Ecto neural progenitor cell (in vitro differentiated cells): ENCODE data around the gene RANGRF.

Experiments used
- DNase-seq: peaks from one replicate; pipeline ENCODE4 v3.0.0-alpha.2; 2018; ENCODE audit warnings: low spot score

Gene RANGRF

GRCh38 chr17:8314797-8315763 lies 26.6 kb downstream of the RANGRF start:
- DNase-seq = peak; percentile 64

GRCh38 chr17:8315764-8316217 lies 27.3 kb downstream of the RANGRF start:
- DNase-seq = peak; percentile 69

DNA sequence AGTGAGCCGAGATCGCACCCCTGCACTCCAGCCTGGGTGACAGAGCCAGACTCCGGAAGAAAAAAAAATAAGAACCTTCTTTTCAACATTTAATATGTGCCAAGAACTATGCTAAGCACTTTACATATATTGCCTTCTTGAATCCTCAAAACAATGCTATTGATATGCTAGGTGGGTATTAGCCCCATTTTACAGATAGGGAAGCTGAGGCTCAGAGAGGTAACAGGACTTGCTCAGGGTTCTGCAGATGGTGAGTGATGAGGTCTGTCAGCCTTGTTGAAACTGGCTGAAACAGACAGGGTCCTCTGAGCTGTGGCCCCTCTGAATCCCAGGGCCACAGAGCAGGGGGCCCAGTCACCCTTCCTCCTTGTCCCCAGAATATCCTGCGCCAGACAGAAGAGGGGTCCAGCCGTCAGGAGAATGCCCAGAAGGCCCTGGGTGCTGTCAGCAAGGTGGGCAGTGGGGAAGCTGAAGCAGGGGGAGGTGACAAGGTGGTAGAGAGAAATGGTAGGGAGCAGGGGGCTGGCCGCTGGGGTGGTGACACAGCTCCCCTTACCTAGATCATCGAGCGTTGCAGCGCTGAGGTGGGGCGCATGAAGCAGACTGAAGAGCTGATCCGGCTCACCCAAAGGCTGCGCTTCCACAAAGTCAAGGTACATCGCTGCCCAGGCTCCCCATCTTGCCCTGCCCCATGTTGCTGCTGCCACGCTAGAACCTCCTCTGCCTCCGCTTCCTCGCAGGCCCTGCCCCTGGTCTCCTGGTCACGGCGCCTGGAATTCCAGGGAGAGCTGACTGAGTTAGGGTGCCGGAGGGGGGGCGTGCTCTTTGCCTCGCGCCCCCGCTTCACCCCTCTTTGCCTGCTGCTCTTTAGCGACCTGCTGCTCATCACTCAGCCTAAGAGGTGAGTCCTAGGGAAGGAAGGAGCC lies 29.8 kb downstream of the RANGRF start:
- no peak for DNase-seq

- DNase-seq = no peak
Measured at GRCh38 chr17:8320262-8320661, 31.8 kb downstream of the RANGRF start.

DNA sequence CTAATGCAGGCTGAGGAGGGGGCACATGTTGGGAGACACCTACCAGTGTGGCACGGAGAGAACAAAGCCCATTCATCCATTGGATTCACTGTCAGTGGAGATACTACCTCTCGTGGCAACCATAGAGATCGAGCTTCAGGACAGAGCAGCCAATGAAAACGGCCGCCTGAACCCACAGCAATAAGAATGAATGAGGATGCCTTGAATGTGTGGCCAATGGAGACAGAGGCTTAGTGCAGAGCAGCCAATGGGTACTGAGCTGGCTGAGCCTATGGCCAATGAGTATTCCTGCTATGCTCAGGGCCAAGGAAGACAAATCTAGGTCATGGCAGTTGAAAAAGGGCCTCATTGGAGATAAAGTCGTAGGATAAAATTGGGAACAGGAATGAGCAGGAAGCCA lies 32.5 kb downstream of the RANGRF start:
- no peak for DNase-seq

DNA sequence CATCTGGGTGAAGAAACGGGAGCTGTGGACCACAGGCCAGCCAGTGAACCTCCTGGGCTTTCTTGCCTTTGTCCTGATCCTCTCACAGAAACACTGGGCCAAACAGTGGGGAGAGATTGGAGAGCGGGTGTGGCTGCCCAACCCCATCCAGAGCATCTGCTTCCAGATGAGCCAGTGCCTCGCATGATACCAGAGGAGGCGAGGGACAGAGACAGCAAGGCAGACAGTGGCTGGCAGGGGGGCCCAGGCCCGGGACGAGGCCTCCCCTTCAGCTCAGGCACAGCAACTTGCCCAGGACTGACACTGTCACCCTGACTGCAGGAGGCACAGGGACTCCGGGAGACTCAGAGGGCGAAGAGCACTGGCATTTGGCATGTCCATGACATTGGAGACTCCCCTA lies 33.6 kb downstream of the RANGRF start:
- DNase-seq = no peak

DNA sequence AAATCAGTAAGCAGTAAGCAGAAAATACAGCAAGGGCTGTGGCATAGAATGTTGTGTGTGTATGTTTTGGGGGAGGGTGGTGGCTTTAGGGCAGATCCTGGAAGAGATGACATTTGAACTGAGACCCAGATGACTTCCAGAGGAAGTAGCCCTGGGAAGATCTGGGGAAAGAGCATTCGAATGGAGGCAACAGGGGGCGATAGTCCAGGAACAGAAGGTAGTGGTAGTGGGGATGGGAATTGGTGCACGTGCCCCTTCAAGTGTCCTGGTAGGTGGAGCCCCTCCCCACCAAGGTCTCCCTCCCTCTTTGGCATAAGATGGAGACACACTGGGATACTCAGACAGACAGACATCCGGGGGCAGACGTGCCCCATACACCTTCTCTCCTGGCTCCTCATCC lies 35.7 kb downstream of the RANGRF start:
- no peak for DNase-seq

GRCh38 chr17:8324923-8325322 lies 36.5 kb downstream of the RANGRF start:
- DNase-seq = no peak

DNA sequence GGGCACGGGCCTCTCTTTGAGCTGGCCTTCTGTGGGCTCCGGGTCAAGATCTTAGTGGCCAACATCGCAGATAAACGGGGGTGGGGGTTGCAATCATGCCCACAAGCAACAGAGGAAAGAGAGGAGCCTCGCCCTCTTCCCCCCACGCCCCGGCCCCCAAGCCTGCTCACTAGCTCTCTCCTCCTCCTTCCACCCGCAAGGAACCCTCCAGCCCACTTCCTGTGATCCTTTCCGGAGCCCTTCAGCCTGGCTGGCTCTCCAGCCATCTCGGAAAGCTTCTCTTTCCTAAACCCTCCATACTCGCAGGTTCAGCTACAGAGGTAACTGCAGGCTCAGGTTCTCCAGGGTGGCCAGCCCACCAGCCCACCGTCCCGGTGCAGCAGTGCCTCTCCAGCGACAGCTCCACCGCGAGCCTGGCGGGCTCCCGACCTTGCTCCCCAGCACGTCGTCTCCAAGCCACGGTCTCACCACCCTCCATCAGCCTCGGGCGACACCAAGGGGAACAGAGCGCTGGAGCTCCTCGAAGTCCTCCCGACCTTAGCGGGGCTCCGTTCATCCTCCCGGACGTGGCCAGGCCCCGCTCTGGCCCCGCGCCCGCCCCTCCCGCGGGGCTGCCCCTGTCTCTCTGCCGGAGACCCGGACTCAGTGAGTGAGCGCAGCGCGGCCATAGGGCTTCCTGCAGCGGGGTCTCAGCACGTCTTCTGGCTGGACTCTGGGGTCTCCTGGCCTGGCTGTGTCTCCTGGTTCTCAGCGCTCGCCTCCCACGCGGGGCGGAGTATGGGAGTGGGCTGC lies 38.2 kb downstream of the RANGRF start:
- DNase-seq = peak; percentile 76

DNA sequence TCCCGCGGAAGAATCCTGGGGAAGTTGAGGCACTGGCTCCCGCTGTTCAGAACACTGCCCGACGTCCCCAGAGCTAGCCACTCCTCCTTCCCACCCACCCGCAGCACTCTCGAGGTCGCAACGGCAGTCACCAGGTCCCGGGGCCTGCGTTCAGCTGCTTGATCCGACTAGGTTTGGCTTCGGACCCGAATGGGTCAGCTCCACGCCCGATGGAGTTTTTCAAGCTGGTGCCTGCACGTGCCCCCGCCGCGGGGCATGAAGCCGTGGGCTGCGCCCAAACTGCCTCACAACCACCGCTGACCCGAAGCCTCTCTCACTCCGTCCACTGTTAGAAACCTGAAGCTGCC lies 38.8 kb downstream of the RANGRF start:
- DNase-seq = no peak

DNA sequence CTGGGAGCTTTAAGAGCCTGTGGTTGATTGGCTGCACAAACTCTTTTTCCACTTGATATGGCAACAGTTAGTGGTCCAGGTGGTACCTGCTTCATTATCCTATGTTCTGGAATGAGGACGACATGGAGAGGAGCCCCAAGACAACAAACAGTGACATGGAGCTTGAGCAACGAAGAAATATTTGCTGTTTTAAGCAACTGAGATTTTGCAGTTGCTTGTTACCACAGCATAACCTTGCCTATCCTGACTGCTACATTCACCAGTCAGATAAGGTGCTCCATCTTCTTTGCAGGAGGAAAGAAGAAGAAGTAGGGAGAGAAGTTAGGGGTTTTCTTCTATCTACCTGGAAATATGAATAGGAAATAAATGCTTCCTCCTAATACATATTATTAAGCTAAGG lies 43.7 kb downstream of the RANGRF start:
- no peak for DNase-seq

DNA sequence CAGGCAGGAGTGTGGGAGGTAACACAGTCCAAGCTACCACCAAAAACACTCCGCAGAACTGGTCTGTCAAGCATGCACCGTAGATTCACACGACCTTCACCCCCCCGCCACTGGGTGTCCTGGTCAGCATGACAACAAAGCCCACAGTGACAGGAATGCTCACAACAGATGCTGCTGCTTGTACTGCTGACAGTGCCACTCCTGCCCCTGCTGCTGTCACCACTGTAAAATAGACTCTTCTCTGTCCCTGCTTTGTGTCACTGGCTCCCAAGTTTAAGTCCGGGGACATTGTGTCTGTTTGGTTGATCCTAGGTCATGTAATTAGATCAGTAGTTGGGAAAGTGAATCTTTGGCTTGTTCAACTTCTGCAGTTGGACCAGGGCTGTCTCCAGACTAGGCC lies 44.2 kb downstream of the RANGRF start:
- DNase-seq = peak; percentile 72

DNA sequence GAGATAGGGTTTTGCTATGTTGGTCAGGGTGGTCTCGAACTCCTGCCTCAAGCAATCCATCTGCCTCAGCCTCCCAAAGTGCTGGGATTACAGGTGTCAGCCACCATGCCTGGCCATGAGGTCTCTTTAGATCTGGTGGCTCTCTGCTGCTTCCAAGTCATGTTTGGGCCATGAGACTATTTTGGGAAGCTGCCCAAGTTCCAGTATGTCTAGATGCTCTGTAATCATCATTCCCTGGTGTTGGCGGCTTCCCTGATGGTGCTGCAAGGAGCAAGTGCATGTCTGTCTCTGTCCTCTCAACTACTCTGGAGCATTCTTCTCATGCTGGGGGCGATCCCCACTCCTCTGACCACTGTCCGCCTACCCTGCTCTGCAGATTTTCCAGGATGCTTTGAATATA lies 44.8 kb downstream of the RANGRF start:
- no peak for DNase-seq

DNA sequence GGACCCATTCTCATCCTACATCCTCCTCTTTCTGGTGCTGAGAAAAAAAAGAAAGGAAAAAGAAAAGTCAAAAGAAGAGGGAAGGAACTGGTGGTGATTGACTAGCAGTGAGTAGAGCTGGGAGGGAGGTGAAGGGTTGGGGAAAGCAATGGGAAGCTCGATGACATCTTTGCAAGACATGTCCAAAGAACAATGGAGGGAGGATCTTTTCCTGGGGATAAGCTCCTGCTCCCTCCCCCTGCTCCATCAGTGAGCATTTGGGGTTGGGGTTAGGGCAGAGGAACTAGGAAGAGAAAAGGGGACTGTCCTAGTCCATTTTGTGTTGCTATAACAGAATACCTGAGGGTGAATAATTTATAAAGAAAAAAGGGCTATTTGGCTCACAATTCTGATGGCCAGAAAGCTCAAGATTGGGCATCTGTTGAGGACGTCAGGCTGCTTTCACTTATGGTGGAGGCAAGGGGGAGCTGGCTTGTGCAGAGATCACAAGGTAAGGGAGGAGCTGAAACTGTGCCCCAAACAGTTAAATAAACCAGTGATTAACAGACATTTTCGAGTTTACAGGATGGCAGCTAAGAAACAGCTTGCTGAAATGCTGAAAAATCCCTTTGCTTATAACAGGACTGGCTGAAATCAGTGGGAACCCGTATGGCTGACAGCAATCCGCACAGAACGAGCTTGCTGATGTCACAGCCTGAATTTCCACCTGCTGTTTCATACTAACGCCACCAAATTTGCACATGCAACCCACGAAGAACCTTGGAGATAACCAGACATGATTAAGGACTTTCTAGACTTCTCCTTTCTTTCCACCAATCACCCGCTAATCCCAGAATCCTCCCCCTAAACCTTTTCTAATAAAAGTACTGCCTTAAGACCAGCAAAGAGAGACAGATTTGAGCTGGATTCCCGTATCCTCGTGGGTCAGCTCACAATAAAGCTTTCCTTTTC lies 49.6 kb downstream of the RANGRF start:
- no peak for DNase-seq

GRCh38 chr17:8338753-8339140 lies 50.3 kb downstream of the RANGRF start:
- no peak for DNase-seq

GRCh38 chr17:8339540-8339939 lies 51.1 kb downstream of the RANGRF start, which contains the start of gene ODF4:
TSS of gene ODF4 (plus strand) at chr17:8339840. CDS start at chr17:8340052, 212 bp downstream.
- DNase-seq = no peak
